NT2/D1 (cell line): ENCODE measurements around the gene FBXW4.
"Not testable (repeated sequence)": the region's sequence is repeated elsewhere in the genome, so short reads cannot be mapped to it uniquely, and the experiment has no call there.

Experiments used
- DNase-seq: peaks from one replicate; pipeline ENCODE4 v3.0.0-alpha.2; 2011; ENCODE audit warnings: low read depth, low spot score
- H3K27me3 ChIP-seq: 2 replicates; pipeline ENCODE4 v1.6.0; 2011; ENCODE audit warnings: mild to moderate bottlenecking; ENCODE audit not compliant: insufficient read length, insufficient read depth
- H3K36me3 ChIP-seq: 2 replicates; pipeline ENCODE4 v1.6.1; 2011; ENCODE audit warnings: mild to moderate bottlenecking, low read length, mixed read lengths; ENCODE audit not compliant: insufficient read depth, insufficient read length
- H3K4me1 ChIP-seq: 2 replicates; pipeline ENCODE4 v1.5.1; 2011; ENCODE audit not compliant: insufficient read depth, insufficient read length
- H3K4me3 ChIP-seq: 2 replicates; pipeline ENCODE4 v1.5.1; 2011; ENCODE audit warnings: low read depth; ENCODE audit not compliant: insufficient read length
- H3K9ac ChIP-seq: 2 replicates; pipeline ENCODE4 v1.6.0; 2011; ENCODE audit warnings: low read depth; ENCODE audit not compliant: insufficient read length
- H3K9me3 ChIP-seq: 2 replicates; pipeline ENCODE4 v1.5.1; 2011; ENCODE audit warnings: mild to moderate bottlenecking, low read length; ENCODE audit not compliant: insufficient read depth
- SUZ12 ChIP-seq: IDR thresholded peaks from 2 replicates; pipeline ENCODE4 v1.6.1; 2011; ENCODE audit not compliant: insufficient read length, insufficient read depth; ENCODE audit errors: extremely low read depth
- YY1 ChIP-seq: IDR thresholded peaks from 2 replicates; pipeline ENCODE4 v1.6.1; 2011; ENCODE audit not compliant: insufficient read length, insufficient read depth
- ZNF274 ChIP-seq: IDR thresholded peaks from 2 replicates; pipeline ENCODE4 v1.6.1; 2011; ENCODE audit warnings: mild to moderate bottlenecking, low read depth, low read length

FBXW4 gene

GRCh38 chr10:101595591-101596433 is 99.2 kb downstream of the FBXW4 start:
- no peak for TF ChIP-seq YY1
- no peak for TF ChIP-seq SUZ12
- no peak for TF ChIP-seq ZNF274
- Histone ChIP-seq H3K4me3 (no peak overlapping the region), H3K36me3 (peaks cover 4% of the 10 kb centered on the region), H3K9ac (no peak overlapping the region), H3K27me3 (no peaks in the 10 kb centered on the region), H3K4me1 (no peaks in the 10 kb centered on the region), H3K9me3 (no peaks in the 10 kb centered on the region)
- no peak for DNase-seq

- H3K4me1 ChIP-seq, H3K27me3 ChIP-seq, H3K4me3 ChIP-seq, DNase-seq, H3K36me3 ChIP-seq, H3K9ac ChIP-seq, H3K9me3 ChIP-seq: not testable (repeated sequence)
Measured at GRCh38 chr10:101593331-101593730, 101.6 kb downstream of the FBXW4 start.

- H3K9ac ChIP-seq, result no peak overlapping the region
- H3K36me3 ChIP-seq, result peaks cover 23% of the 10 kb centered on the region
- peak overlapping the region; percentile 97 for H3K4me3 ChIP-seq
- TF ChIP-seq SUZ12 (no peak), YY1 (no peak), ZNF274 (no peak)
- no peaks in the 10 kb centered on the region for H3K27me3 ChIP-seq
- DNase-seq, result no peak
- H3K4me1 ChIP-seq, result no peaks in the 10 kb centered on the region
- no peaks in the 10 kb centered on the region for H3K9me3 ChIP-seq
Measured at GRCh38 chr10:101588879-101589278, 106.1 kb downstream of the FBXW4 start.

GRCh38 chr10:101587725-101588653 is 107.0 kb downstream of the FBXW4 start, which contains the start of the genes DPCD and POLL:
Gene DPCD (plus strand): TSS chr10:101588321. CDS start chr10:101588337, 16 bp downstream.
Gene POLL (minus strand): TSS chr10:101588257. CDS start chr10:101587360, 897 bp downstream.
- peak; percentile 89 for DNase-seq
- Histone ChIP-seq H3K9me3 (no peaks in the 10 kb centered on the region), H3K36me3 (peaks cover 31% of the 10 kb centered on the region), H3K9ac (peak within 1 kb of the TSS; percentile 85), H3K4me1 (no peaks in the 10 kb centered on the region), H3K4me3 (peak within 1 kb of the TSS; percentile 97), H3K27me3 (no peaks in the 10 kb centered on the region)
- no peak for TF ChIP-seq ZNF274
- peak; percentile 63 for TF ChIP-seq YY1

- H3K9ac ChIP-seq, result no peak overlapping the region
- H3K27me3 ChIP-seq, result no peaks in the 10 kb centered on the region
- peaks cover 2% of the 10 kb centered on the region for H3K4me1 ChIP-seq
- no peak for DNase-seq
- H3K36me3 ChIP-seq, result peaks cover 45% of the 10 kb centered on the region
- H3K4me3 ChIP-seq, result no peak overlapping the region
- no peaks in the 10 kb centered on the region for H3K9me3 ChIP-seq
- TF ChIP-seq SUZ12 (no peak), YY1 (no peak), ZNF274 (no peak)
Measured at GRCh38 chr10:101585841-101586240, 109.1 kb downstream of the FBXW4 start.

GRCh38 chr10:101580486-101581399 is 114.2 kb downstream of the FBXW4 start:
- no peak overlapping the region for H3K9ac ChIP-seq
- peaks cover 81% of the 10 kb centered on the region for H3K36me3 ChIP-seq
- no peaks in the 10 kb centered on the region for H3K9me3 ChIP-seq
- peaks cover 2% of the 10 kb centered on the region for H3K4me1 ChIP-seq
- peak; percentile 36 for DNase-seq
- no peaks in the 10 kb centered on the region for H3K27me3 ChIP-seq
- no peak overlapping the region for H3K4me3 ChIP-seq
- TF ChIP-seq YY1 (no peak), SUZ12 (no peak), ZNF274 (no peak)
